HG03460 (cell line): Measurements from ENCODE around the gene KCNQ1OT1.

Experiments
- ATAC-seq: cut with Tn5 transposase; IDR thresholded peaks from one replicate; pipeline ENCODE4 v1.9.1; 2021; ENCODE audit not compliant: unreplicated experiment

The KCNQ1OT1 gene

DNA sequence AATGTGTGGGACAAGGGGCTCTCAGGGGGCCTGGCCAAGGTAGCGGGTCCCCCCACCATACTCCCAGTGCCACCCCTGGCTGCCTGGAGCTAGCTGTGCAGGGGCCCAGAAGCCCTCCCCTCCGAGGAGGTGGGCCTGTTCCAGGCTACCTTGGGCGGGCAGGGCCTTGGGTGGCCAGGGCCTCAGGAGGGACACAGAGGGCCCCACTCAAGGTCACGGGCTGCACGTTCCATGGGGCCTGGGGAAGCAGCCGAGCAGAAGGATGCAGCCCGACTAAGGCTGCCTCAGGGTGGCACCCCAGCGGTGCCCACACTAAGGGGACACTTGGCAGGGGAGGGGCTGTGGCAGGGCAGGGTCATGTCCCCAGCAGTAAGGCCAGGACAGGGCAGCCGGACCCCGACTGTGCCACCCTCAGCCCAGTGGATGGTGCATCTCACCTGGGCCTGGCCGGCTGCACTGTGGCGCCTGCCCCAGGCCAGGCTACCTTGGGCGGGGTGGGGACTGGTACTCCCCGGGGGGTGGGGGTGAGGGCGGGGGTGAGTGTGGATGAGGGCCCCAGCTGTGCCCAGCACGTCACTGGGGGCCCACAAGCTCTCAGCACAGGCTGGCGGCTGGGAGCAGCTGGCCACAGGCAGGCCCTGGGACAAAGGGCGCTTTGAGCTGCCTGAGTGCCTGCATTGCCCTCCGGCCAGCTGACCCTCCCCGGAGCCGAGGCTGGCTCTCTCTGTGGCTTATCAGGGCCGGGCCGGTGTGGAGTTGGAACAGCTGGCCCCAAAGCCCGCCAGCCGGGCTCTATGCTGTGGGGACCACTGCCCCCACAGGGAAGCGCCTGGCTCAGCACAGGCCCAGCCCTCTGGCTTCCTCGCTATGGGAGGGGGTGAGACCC lies 137.9 kb downstream of the KCNQ1OT1 start:
- no peak for ATAC-seq

DNA sequence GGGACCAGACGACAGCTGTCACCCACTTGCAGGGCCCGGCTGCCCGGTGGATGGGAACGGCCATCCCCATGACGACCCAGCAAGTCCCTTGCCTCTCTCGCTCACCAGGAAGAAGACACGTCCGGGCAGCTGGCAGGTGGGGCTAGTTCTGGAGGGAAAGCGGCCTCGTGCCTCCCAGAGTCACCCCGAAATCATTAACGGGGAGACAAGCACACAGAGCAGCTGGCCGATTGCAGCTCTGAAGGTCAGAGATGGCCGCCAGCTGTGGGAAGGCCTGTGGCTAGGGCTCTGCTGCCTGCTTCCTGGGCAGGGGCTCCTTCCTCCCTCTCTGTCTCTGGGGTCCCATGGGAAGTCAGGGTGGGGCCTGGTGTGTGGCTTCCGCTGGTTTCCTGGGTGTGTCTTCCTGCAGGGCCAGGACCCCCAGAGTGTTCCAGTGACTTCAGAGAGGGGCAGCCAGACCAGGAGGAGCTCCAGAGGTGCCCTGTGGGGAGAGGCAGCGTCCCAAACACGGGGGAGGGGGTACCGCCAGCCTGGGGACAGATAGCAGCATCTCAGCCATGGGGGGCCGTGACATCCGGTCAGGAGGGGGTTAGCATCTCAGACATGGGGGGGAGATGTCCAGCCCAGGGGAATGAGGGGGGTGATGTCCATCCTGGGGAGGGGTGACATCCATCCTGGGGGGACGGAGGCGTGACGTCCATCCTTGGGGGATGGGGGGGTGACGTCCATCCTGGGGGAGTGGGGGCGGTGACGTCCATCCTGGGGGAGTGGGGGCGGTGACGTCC lies 140.1 kb downstream of the KCNQ1OT1 start:
- ATAC-seq, result no peak

DNA sequence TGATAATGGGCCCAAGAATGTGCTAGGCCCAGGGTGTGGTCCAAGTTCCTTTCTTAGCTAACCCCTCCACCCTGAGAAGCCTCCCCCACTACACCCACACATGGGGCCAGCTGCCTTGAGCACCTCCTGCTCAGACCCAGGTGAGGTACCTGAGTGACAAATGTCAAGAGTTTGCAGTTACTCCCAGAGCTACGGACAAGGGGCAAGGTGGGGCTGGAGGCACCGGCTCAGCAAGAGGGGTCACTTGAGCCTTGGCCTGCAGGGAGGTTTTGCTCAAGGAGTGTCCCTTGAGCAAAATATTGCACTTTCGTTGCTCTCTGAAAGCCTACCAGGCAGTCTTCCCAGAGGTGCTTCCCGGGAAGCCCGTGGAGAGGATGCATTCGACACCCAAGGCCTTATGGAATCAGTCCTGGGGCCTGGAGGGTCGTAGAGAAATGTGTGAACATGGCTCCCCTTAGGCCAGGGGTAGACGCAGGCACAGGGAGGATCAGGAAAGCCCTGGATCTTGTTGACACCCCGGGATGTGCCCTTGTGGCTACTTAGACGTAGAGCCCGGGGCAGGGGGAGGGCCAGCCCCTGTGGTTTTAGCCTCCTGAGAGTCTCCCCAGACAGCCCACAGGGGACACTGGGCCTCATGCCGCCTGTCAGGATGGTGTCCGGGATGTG lies 140.8 kb downstream of the KCNQ1OT1 start:
- no peak for ATAC-seq

DNA sequence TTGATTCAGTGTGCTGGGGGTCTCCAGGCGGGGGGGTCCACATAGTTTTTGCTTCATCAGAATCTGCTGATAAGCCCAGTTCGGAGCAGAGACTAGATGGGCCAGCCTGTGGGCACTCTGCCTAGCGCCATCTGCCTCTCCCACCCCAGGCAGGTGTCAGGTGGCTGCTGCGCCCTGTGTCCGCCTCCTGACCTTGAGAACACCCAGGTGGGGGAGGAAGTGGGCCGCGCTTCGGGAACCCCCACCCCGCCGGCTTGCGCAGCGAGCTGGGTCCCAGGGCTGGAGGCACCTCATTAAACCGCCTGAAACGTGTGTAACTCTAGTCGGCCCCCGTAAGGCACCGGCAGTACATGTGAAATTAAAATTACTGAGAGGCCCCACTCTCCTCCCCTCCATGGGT lies 141.4 kb downstream of the KCNQ1OT1 start:
- ATAC-seq, result no peak
